ENCODE results near the gene RECK.
A peak's percentile ranks its signal among the peaks of the same experiment; 100 is the strongest.

RECK gene

DNA sequence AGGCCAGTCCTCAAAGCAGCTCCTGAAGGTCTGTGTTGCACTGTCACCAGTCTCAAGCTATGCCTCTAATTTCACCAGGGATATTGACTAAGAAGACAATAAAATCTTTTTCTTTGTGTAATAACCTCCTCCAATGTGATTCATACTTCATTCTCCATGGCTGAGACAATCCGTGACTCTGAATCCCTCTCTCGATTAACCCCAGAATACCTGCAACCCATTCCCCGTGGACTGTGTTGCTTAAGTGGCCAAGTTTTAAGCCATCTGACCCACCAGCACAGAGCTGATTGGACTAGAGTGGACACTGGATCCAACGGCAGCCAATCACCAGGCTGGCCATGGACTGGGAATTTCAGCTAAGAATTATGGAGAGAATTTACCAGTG lies 127.1 kb downstream of the RECK start:
- Histone ChIP-seq H3K9ac (ENCODE audit: low read length) (peak overlapping the region; percentile 74), H3K4me1 (ENCODE audit: control insufficient read depth, insufficient read depth, low read length) (peaks cover 57% of the 10 kb centered on the region), H3K27me3 (replicated peaks; ENCODE audit: control insufficient read depth, insufficient read depth, low read length) (no peaks in the 10 kb centered on the region), H3K36me3 (ENCODE audit: control insufficient read depth, insufficient read depth, low read length, severe bottlenecking) (peaks cover 5% of the 10 kb centered on the region), H3K4me3 (ENCODE audit: low read length) (peak overlapping the region; percentile 21), H3K9me3 (ENCODE audit: control insufficient read depth, low read length) (no peaks in the 10 kb centered on the region)
- DNase-seq (ENCODE audit: low read depth): peak; percentile 35

DNA sequence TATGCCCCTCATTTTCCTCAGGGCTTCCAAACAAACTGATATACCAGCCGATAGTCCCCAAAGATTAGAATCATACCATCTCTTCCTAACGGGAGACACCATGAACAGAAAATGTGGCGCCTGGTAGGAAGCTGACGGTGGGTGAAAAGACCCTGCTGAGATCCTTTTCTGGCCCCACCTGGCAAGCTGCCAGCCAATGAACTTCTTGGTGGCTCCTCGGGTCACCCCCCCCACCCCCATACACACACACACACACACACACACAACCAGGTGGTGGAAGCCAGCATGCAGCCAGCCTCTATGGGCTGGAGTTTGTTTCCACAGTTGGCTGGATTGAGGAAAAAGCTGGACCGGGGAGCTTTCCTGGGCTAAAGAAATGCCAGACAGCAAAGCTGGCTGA lies 127.7 kb downstream of the RECK start:
- Histone ChIP-seq H3K4me3 (ENCODE audit: low read length) (no peak overlapping the region), H3K36me3 (ENCODE audit: control insufficient read depth, insufficient read depth, low read length, severe bottlenecking) (peaks cover 5% of the 10 kb centered on the region), H3K27me3 (replicated peaks; ENCODE audit: control insufficient read depth, insufficient read depth, low read length) (no peaks in the 10 kb centered on the region), H3K9ac (ENCODE audit: low read length) (no peak overlapping the region), H3K4me1 (ENCODE audit: control insufficient read depth, insufficient read depth, low read length) (peaks cover 52% of the 10 kb centered on the region), H3K9me3 (ENCODE audit: control insufficient read depth, low read length) (no peaks in the 10 kb centered on the region)
- no peak for DNase-seq (ENCODE audit: low read depth)

DNA sequence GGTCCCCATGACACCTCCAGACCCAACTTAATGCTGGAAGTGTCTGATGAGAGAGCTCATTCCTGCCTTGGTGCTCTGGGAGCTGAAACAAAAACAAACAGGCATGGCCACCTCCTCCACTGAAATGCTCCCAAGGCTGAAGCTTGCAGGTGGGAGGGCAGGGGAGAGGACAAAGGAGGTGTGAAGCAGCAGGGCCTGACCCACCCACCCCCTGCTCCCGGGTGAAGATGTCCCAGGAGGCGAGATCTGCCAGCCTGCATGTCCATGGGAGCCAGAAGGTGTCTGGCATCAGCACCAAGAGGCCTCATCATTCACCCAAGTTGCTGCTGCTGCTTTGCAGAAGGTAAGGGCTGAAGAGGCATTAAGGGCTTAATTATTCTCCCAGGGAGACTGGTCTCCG lies 128.3 kb downstream of the RECK start:
- Histone ChIP-seq H3K36me3 (ENCODE audit: control insufficient read depth, insufficient read depth, low read length, severe bottlenecking) (peaks cover 5% of the 10 kb centered on the region), H3K9ac (ENCODE audit: low read length) (no peak overlapping the region), H3K4me3 (ENCODE audit: low read length) (no peak overlapping the region), H3K4me1 (ENCODE audit: control insufficient read depth, insufficient read depth, low read length) (peaks cover 50% of the 10 kb centered on the region), H3K9me3 (ENCODE audit: control insufficient read depth, low read length) (no peaks in the 10 kb centered on the region), H3K27me3 (replicated peaks; ENCODE audit: control insufficient read depth, insufficient read depth, low read length) (no peaks in the 10 kb centered on the region)
- DNase-seq (ENCODE audit: low read depth): no peak

DNA sequence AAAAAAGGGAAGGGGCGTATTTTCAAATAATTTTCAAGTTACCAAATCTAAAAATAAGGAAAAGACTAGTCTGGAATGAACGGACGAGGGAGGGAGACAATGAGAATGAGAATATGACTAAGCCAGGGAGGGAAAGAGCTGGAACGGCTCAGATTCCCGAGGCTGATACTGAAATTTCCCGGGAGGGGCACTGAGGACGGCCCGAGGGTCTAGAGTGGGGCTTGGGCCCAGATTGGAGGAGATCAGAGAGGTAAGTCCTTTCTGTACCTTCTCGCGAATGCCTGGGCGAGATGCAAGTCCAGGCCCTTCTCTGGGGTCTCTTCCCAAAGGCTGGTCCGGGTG lies 129.1 kb downstream of the RECK start:
- Histone ChIP-seq H3K27me3 (replicated peaks; ENCODE audit: control insufficient read depth, insufficient read depth, low read length) (no peaks in the 10 kb centered on the region), H3K9ac (ENCODE audit: low read length) (peak overlapping the region; percentile 85), H3K36me3 (ENCODE audit: control insufficient read depth, insufficient read depth, low read length, severe bottlenecking) (peaks cover 5% of the 10 kb centered on the region), H3K4me1 (ENCODE audit: control insufficient read depth, insufficient read depth, low read length) (peaks cover 50% of the 10 kb centered on the region), H3K4me3 (ENCODE audit: low read length) (peak overlapping the region; percentile 83), H3K9me3 (ENCODE audit: control insufficient read depth, low read length) (no peaks in the 10 kb centered on the region)
- peak; percentile 73 for DNase-seq (ENCODE audit: low read depth)

- Histone ChIP-seq H3K27me3 (replicated peaks; ENCODE audit: control insufficient read depth, insufficient read depth, low read length) (no peaks in the 10 kb centered on the region), H3K36me3 (ENCODE audit: control insufficient read depth, insufficient read depth, low read length, severe bottlenecking) (peaks cover 5% of the 10 kb centered on the region), H3K4me3 (ENCODE audit: low read length) (peak overlapping the region; percentile 83), H3K9ac (ENCODE audit: low read length) (peak overlapping the region; percentile 85), H3K9me3 (ENCODE audit: control insufficient read depth, low read length) (no peaks in the 10 kb centered on the region), H3K4me1 (ENCODE audit: control insufficient read depth, insufficient read depth, low read length) (peaks cover 44% of the 10 kb centered on the region)
- peak; percentile 90 for DNase-seq (ENCODE audit: low read depth)
These were observed 129.6 kb downstream of the RECK start for GRCh38 chr9:36166168-36166927.

DNA sequence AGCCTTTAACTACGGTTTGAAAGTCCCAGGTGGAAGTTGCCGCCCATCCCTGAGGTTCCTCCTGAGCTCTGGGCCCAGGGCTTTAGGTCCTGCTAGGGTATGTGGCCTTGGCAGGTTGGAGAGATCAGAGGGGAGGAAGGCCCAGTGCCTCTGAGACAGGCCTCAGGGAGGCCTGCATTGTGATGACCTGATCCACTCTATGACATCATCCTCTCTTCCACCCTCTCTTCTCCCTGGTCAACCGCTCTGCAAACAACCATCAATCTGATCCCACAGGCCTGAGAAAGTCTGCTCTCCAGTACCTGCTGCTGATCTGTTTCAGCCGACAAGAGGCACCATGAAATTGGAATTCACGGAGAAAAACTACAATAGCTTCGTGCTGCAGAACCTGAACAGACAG lies 132.5 kb downstream of the RECK start, which contains the start of gene CCIN:
Gene CCIN (plus strand): TSS at position 223 of the 400 bp plus-strand sequence. CDS start 115 bp downstream, at position 338.
- DNase-seq (ENCODE audit: low read depth): no peak
- Histone ChIP-seq H3K27me3 (replicated peaks; ENCODE audit: control insufficient read depth, insufficient read depth, low read length) (no peaks in the 10 kb centered on the region), H3K9me3 (ENCODE audit: control insufficient read depth, low read length) (no peaks in the 10 kb centered on the region), H3K4me1 (ENCODE audit: control insufficient read depth, insufficient read depth, low read length) (peaks cover 18% of the 10 kb centered on the region), H3K9ac (ENCODE audit: low read length) (no peak within 1 kb of the TSS), H3K4me3 (ENCODE audit: low read length) (no peak within 1 kb of the TSS), H3K36me3 (ENCODE audit: control insufficient read depth, insufficient read depth, low read length, severe bottlenecking) (no peaks in the 10 kb centered on the region)

- DNase-seq (ENCODE audit: low read depth): no peak
- H3K4me3 ChIP-seq (ENCODE audit: low read length): no peak overlapping the region
- H3K27me3 ChIP-seq (replicated peaks; ENCODE audit: control insufficient read depth, insufficient read depth, low read length): no peaks in the 10 kb centered on the region
- no peak overlapping the region for H3K9ac ChIP-seq (ENCODE audit: low read length)
- H3K36me3 ChIP-seq (ENCODE audit: control insufficient read depth, insufficient read depth, low read length, severe bottlenecking): no peaks in the 10 kb centered on the region
- H3K9me3 ChIP-seq (ENCODE audit: control insufficient read depth, low read length): no peaks in the 10 kb centered on the region
- peaks cover 13% of the 10 kb centered on the region for H3K4me1 ChIP-seq (ENCODE audit: control insufficient read depth, insufficient read depth, low read length)
These were observed 133.0 kb downstream of the RECK start for GRCh38 chr9:36169708-36170107.

GRCh38 chr9:36170531-36170930 lies 133.8 kb downstream of the RECK start:
- DNase-seq (ENCODE audit: low read depth): no peak
- no peak overlapping the region for H3K9ac ChIP-seq (ENCODE audit: low read length)
- H3K4me3 ChIP-seq (ENCODE audit: low read length): no peak overlapping the region
- H3K9me3 ChIP-seq (ENCODE audit: control insufficient read depth, low read length): no peaks in the 10 kb centered on the region
- no peaks in the 10 kb centered on the region for H3K36me3 ChIP-seq (ENCODE audit: control insufficient read depth, insufficient read depth, low read length, severe bottlenecking)
- peaks cover 4% of the 10 kb centered on the region for H3K4me1 ChIP-seq (ENCODE audit: control insufficient read depth, insufficient read depth, low read length)
- no peaks in the 10 kb centered on the region for H3K27me3 ChIP-seq (replicated peaks; ENCODE audit: control insufficient read depth, insufficient read depth, low read length)

DNA sequence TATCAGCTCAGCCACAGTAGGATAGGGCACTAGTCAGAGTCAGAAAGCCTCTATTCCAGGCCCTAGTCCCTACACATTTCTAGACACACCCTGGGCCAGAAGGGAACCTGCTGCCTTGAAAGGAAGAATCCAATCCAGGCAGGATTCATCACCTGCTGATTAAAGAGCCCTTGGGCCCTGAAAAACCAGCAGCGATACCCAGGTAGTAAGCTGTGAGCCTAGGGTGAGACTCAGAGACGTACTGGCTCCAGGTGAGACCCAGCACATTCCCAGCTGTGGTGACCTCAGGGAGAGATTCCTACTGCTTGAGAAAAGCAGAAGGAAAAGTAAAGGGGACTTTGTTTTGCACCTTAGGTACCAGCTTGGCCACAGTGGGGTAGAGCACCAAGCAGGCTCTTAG lies 137.1 kb downstream of the RECK start:
- no peaks in the 10 kb centered on the region for H3K36me3 ChIP-seq (ENCODE audit: control insufficient read depth, insufficient read depth, low read length, severe bottlenecking)
- no peaks in the 10 kb centered on the region for H3K9me3 ChIP-seq (ENCODE audit: control insufficient read depth, low read length)

More for the DNA sequence above, 137.1 kb downstream of the RECK start:
- H3K27me3 ChIP-seq (replicated peaks; ENCODE audit: control insufficient read depth, insufficient read depth, low read length): no peaks in the 10 kb centered on the region
- H3K9ac ChIP-seq (ENCODE audit: low read length): no peak overlapping the region
- DNase-seq (ENCODE audit: low read depth): no peak
- H3K4me3 ChIP-seq (ENCODE audit: low read length): no peak overlapping the region
- H3K4me1 ChIP-seq (ENCODE audit: control insufficient read depth, insufficient read depth, low read length): no peaks in the 10 kb centered on the region
